IPS DF 6.9 (cell line): ENCODE results near the gene TET1.
"Not testable (repeated sequence)": the region's sequence is repeated elsewhere in the genome, so short reads cannot be mapped to it uniquely, and the experiment has no call there.

ENCODE experiments used
- DNase-seq: peaks from one replicate; pipeline ENCODE4 v3.0.0-alpha.2; 2013; ENCODE audit warnings: low read depth, low spot score
- H3K27ac ChIP-seq: one replicate; pipeline ENCODE4 v1.5.1; 2013; ENCODE audit warnings: low read length, control low read depth
- H3K27me3 ChIP-seq: 2 replicates; pipeline ENCODE4 v1.6.1; 2013; ENCODE audit warnings: mild to moderate bottlenecking, low read length; ENCODE audit not compliant: control insufficient read depth, insufficient read depth
- H3K36me3 ChIP-seq: 2 replicates; pipeline ENCODE4 v1.6.1; 2013; ENCODE audit warnings: low read length; ENCODE audit not compliant: control insufficient read depth, insufficient read depth
- H3K4me1 ChIP-seq: 2 replicates; pipeline ENCODE4 v1.6.1; 2013; ENCODE audit warnings: low read length; ENCODE audit not compliant: control insufficient read depth, insufficient read depth
- H3K4me3 ChIP-seq: 2 replicates; pipeline ENCODE4 v1.5.1; 2013; ENCODE audit warnings: mild to moderate bottlenecking, low read length
- H3K9me3 ChIP-seq: 2 replicates; pipeline ENCODE4 v1.6.1; 2013; ENCODE audit warnings: low read length, inconsistent platforms; ENCODE audit not compliant: control insufficient read depth, insufficient read depth
- whole genome bisulfite sequencing: extraction: QIAGEN DNeasy Blood & Tissue Kit; methylation state at CpG from one replicate; pipeline ENCODE4 v1.1.7; 2013; ENCODE audit warnings: mixed read lengths, missing lambda C conversion rate; ENCODE audit not compliant: insufficient read length, insufficient coverage; 5-methylcytosine and 5-hydroxymethylcytosine counted together

The TET1 gene

DNA sequence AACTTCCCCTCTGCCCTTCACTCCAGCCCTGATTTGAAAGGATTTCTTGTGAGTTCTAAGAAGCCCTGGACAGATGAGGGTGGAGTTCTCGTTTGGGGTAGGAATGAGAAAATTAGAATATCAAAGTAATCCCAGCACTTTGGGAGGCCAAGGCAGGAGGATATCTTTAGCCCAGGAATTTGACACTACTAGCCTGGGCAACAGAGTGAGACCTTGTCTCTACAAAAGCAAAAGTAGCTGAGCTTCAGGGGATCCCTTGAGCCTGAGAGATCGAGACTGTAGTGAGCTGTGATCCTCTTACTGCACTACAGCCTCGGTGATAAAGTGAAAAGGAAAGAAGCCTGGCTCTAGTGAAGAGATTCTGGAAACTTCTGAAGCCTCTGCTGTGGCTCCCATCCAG, 76.2 kb downstream of the TET1 start:
- H3K4me3 ChIP-seq = no peak overlapping the region
- no peaks in the 10 kb centered on the region for H3K9me3 ChIP-seq
- no peaks in the 10 kb centered on the region for H3K27me3 ChIP-seq
- WGBS = no CpG with 5 or more reads among the region's 3 CpGs
- H3K4me1 ChIP-seq = no peaks in the 10 kb centered on the region
- DNase-seq = no peak
- H3K27ac ChIP-seq = no peak overlapping the region
- no peaks in the 10 kb centered on the region for H3K36me3 ChIP-seq

DNA sequence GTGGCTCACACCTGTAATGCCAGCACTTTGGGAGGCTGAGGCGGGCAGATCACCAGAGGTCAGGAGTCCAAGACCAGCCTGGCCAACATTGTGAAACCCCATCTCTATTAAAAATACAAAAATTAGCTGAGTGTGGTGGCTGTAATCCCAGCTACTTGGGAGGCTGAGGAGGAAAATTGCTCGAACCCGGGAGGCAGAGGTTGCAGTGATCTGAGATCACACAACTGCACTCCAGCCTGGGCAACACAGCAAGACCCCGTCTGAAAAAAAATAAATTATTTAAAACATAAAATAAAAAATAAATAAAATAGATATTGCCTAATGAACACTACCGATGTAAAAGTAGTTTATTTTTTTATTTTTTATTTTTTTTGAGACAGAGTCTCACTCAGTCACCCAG, 83.4 kb downstream of the TET1 start:
- H3K27me3 ChIP-seq, H3K4me3 ChIP-seq, H3K27ac ChIP-seq, DNase-seq, H3K4me1 ChIP-seq, H3K9me3 ChIP-seq: not testable (repeated sequence)
- no CpG with 5 or more reads among the region's 5 CpGs for WGBS
- peaks cover 14% of the 10 kb centered on the region; the same call in 1 of the 2 replicates for H3K36me3 ChIP-seq

DNA sequence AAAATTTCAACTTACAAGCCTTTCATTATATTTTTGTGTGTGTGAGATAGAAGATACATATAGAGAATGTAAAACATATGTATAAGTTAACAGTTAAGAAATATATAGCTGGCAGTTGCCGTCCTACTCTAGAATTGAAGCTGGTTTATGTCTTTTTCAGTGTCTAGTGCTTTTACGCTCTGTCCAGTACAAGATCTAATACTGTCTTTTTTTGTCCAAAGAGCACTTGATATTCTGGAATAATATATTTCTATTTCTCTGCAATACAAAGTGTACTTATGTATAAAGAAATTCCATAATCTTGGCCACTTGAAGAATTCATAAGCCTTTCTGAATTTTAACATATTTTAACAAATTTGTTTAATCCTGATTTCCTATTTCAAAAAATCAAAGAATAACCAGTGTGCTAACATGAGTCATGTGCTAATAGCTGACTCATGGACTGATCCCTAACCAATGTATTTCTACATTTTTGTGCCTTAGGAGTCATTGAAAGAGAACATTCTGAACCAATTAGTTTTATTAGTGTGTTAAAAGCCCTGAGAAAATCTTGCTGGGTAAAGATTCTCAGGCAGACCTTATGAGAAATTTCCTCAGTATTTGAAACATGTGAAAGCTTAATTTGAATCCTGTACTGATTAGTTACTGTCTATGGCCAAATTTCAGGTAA, 87.7 kb downstream of the TET1 start:
- no CpG with 5 or more reads among the region's 2 CpGs for WGBS
- Histone ChIP-seq H3K4me3 (no peak overlapping the region), H3K36me3 (peaks cover 14% of the 10 kb centered on the region; the same call in 1 of the 2 replicates), H3K9me3 (no peaks in the 10 kb centered on the region), H3K27me3 (no peaks in the 10 kb centered on the region), H3K4me1 (no peaks in the 10 kb centered on the region), H3K27ac (no peak overlapping the region)
- DNase-seq = no peak

DNA sequence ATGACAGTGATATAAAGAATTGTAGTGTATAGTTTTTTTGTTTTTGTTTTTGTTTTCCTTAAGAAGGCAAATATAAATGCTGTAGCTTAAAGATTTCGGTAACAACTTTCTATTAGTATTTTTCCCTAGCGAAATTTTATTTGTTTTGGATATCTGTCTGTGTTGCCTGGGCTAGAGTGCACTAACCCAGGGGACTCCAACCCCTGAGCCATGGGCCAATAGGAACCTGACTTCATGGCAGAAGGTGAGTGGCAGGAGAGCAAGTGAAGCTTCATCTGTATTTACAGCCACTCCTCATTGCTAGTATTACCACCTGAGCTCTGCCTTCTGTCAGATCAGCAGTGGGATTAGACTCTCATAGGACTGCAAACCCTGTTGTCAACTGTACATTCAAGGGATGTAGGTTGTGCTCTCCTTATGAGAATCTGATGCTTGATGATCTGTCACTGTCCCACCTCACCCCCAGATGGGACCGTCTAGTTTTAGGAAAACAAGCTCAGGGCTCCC, 95.5 kb downstream of the TET1 start:
- no peaks in the 10 kb centered on the region for H3K27me3 ChIP-seq
- H3K27ac ChIP-seq = no peak overlapping the region
- WGBS = 100% methylated on average over 1 of the region's 3 CpGs
- H3K4me3 ChIP-seq = no peak overlapping the region
- DNase-seq = no peak
- no peaks in the 10 kb centered on the region for H3K4me1 ChIP-seq
- no peaks in the 10 kb centered on the region for H3K9me3 ChIP-seq
- H3K36me3 ChIP-seq = peaks cover 7% of the 10 kb centered on the region; the same call in 1 of the 2 replicates

DNA sequence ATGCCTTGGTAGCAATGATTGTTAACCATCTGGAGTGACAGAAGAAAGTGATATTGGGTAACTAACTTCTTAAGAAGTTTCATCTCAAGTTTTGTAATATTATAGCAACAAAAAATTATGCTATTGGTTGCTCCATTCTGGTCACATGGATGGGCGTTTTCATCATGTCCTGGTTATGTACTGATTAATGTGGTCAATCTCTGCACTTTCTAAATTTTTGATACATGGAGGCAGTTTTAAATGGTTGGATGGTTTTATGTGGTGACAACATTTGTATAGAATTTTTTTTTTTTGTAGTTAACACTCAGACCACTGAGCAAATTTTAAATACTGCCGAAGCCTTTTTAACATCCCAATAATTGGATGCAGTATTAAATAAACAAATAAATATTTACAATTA, 105.7 kb downstream of the TET1 start:
- WGBS = no CpG with 5 or more reads among the region's 2 CpGs
- no peak overlapping the region for H3K27ac ChIP-seq

DNA sequence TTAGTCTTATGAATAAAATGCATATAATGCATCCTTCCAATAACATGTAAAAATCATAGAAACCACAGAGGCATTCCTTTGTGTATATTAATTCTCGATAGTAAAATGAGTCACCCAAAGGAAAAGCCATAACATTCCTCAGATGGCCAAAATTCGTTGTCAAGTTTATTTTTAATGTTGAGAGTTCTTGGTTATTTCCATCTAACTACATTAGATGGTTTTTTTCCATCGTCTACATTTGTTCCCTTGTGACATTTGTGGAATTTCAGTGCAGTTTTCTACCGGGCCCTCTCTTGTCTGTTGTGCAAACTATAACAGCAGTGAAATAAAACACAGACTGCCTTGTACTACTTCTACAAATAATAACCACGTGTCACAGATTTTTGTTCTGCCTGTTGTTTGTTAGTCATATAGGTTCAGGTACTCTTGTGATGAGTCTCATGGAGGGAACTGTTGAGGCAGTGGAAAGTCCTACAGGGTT, 106.2 kb downstream of the TET1 start:
- H3K4me1 ChIP-seq = no peaks in the 10 kb centered on the region
- no peak for DNase-seq
- WGBS = no CpG with 5 or more reads among the region's 5 CpGs
- no peaks in the 10 kb centered on the region for H3K27me3 ChIP-seq
- H3K27ac ChIP-seq = no peak overlapping the region
- no peak overlapping the region for H3K4me3 ChIP-seq
- no peaks in the 10 kb centered on the region for H3K9me3 ChIP-seq
- no peaks in the 10 kb centered on the region; the same call in 1 of the 2 replicates for H3K36me3 ChIP-seq

More for the DNA sequence above, 105.7 kb downstream of the TET1 start:
- Histone ChIP-seq H3K9me3 (no peaks in the 10 kb centered on the region), H3K4me3 (no peak overlapping the region), H3K36me3 (no peaks in the 10 kb centered on the region; the same call in 1 of the 2 replicates), H3K4me1 (no peaks in the 10 kb centered on the region), H3K27me3 (no peaks in the 10 kb centered on the region)
- no peak for DNase-seq

DNA sequence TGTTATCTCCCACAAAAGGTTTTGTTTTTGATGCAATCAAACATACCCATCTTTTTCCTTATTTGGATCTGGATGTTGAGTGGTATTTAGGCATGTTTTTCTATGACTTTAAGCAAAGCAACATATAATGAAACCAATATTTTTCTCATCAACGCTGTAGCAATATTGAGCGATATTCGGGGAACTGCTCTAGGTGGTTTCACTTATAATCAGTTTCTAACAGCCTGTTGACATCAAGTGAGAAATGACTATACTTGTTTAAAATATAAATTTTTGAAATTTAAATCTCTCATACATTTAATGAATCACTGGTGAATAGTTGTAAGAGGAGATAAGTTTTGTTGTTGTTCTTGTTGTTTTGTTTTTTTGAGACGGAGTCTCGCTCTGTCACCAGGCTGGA, 108.1 kb downstream of the TET1 start:
- no CpG with 5 or more reads among the region's 5 CpGs for WGBS

DNA sequence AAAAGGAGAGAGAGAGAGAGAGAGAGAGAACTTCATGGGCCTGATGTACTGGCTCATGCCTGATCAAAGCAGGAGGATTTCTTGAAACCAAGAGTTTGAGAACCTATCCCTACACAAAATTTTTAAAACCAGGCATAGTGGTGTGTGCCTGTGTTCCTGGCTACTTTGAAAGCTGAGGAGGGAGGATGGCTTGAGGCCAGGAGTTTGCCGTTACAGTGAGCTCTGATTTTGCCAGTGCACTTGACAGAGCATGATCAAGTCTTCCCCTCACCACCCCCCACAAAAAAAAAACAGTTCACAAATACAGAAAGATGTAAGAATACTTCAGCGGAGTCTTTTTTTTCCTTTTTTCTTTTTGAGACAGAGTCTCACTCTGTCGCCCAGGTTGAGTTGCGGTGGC, 108.8 kb downstream of the TET1 start:
- Histone ChIP-seq H3K36me3 (no peaks in the 10 kb centered on the region; the same call in 1 of the 2 replicates), H3K9me3 (no peaks in the 10 kb centered on the region), H3K4me3 (no peak overlapping the region), H3K27ac (no peak overlapping the region), H3K4me1 (no peaks in the 10 kb centered on the region), H3K27me3 (no peaks in the 10 kb centered on the region)
- WGBS = no CpG with 5 or more reads among the region's 4 CpGs
- DNase-seq = no peak

More for the DNA sequence above, 108.1 kb downstream of the TET1 start:
- Histone ChIP-seq H3K9me3 (no peaks in the 10 kb centered on the region), H3K27ac (no peak overlapping the region), H3K36me3 (no peaks in the 10 kb centered on the region; the same call in 1 of the 2 replicates), H3K27me3 (no peaks in the 10 kb centered on the region), H3K4me1 (no peaks in the 10 kb centered on the region), H3K4me3 (no peak overlapping the region)
- DNase-seq = no peak

DNA sequence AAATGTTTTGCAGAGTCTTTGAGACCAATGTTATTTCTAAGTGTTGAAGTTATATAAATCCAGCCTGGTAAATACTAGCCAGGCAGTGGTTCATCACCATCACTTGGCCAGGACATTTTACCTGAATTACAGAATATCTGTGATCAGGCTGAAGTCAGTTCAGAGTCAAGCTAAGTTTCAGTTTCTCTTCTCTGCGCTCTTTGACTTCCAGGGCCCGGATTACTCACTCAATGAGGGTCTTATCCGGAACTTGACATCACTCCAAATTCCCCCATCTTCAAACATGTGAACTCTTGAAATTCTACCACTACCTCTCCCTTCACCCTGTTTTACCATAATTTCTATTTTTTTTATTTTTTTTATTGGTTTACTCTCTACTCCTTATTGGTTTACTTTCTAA, 124.3 kb downstream of the TET1 start:
- no peak for DNase-seq
- Histone ChIP-seq H3K4me1 (no peaks in the 10 kb centered on the region), H3K27me3 (no peaks in the 10 kb centered on the region), H3K27ac (no peak overlapping the region), H3K36me3 (peaks cover 8% of the 10 kb centered on the region; the same call in 1 of the 2 replicates), H3K4me3 (no peak overlapping the region), H3K9me3 (no peaks in the 10 kb centered on the region)
- WGBS = no CpG with 5 or more reads among the region's 3 CpGs

DNA sequence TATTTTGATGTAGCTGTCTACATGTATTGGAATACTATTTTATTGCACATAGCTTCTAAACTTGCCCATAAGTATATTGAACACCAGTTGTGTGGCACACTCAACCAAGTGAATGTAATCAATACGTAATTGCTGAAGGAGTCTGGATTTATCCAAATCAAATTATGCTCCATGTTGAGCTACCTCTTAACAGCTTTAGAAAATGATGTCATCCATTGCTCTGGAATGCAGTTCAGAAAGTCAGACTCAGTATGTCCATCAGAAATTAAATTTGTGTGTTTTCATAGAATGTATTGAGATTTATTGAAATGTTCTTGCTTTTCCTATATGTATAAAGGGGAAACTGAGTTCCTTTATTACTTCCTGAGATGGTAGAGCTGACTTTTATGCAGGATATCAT, 135.9 kb downstream of the TET1 start:
- no CpG with 5 or more reads among the region's 1 CpG for WGBS
- no peak overlapping the region for H3K4me3 ChIP-seq
- DNase-seq = no peak
- peaks cover 7% of the 10 kb centered on the region for H3K36me3 ChIP-seq
- H3K27me3 ChIP-seq = no peaks in the 10 kb centered on the region
- H3K9me3 ChIP-seq = no peaks in the 10 kb centered on the region
- no peak overlapping the region for H3K27ac ChIP-seq
- H3K4me1 ChIP-seq = no peaks in the 10 kb centered on the region

DNA sequence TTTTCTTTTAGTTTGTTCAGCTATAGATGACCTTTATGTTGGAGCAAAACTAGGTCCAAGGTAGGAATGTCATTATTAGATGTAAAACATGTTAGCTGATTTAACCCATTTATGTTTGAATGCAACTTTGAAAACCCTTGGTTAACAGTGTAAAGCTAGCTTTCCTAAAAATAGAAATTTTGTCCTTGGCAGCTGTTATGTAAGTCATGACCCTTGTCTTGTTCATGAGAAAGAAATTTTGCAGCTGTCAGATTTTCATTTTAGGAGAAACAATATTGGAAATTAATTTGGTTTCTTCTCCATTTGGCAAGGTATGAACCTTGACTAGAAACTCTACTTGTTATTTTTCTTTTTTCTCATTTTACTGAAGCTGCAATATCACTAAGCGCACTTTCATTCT, 137.0 kb downstream of the TET1 start:
- Histone ChIP-seq H3K36me3 (no peaks in the 10 kb centered on the region), H3K4me1 (no peaks in the 10 kb centered on the region), H3K27me3 (no peaks in the 10 kb centered on the region), H3K27ac (no peak overlapping the region), H3K4me3 (no peak overlapping the region), H3K9me3 (no peaks in the 10 kb centered on the region)
- WGBS = no CpG with 5 or more reads among the region's 1 CpG
- DNase-seq = no peak
